ENCODE data around the gene TPM4.
"Not testable (repeated sequence)": the region's sequence is repeated elsewhere in the genome, so short reads cannot be mapped to it uniquely, and the experiment has no call there.

- not testable (repeated sequence) for TF ChIP-seq CTCF (IDR thresholded peaks at IDR 0.05; ENCODE audit: low read depth, low read length, poor library complexity, severe bottlenecking); EZH2phosphoT487 (IDR thresholded peaks at IDR 0.05; ENCODE audit: borderline replicate concordance, low read length)
Observed at GRCh38 chr19:16099314-16099965, 23.1 kb downstream of the TPM4 start.
